Putamen (tissue), 1 donor: Measurements from ENCODE around the gene APBA2.

ENCODE experiments used
- DNase-seq: peaks from one replicate; pipeline ENCODE4 v3.0.0-alpha.2; 2016; ENCODE audit warnings: low spot score

The APBA2 gene

GRCh38 chr15:29133791-29134190 lies 248.0 kb downstream of the APBA2 start:
- DNase-seq: no peak

GRCh38 chr15:29134239-29134638 lies 248.5 kb downstream of the APBA2 start:
- DNase-seq: no peak

GRCh38 chr15:29134641-29135308 lies 249.0 kb downstream of the APBA2 start:
- no peak for DNase-seq

GRCh38 chr15:29135309-29135657 lies 249.5 kb downstream of the APBA2 start:
- no peak for DNase-seq

- DNase-seq: no peak
Measured at GRCh38 chr15:29135702-29136646, 250.2 kb downstream of the APBA2 start.

GRCh38 chr15:29138260-29138659 lies 252.5 kb downstream of the APBA2 start:
- no peak for DNase-seq

- no peak for DNase-seq
Measured at GRCh38 chr15:29139072-29139471, 253.3 kb downstream of the APBA2 start.

GRCh38 chr15:29139540-29140459 lies 254.0 kb downstream of the APBA2 start:
- peak; percentile 34 for DNase-seq

- no peak for DNase-seq
Measured at GRCh38 chr15:29140475-29141307, 254.9 kb downstream of the APBA2 start.

- no peak for DNase-seq
Measured at GRCh38 chr15:29141308-29142128, 255.7 kb downstream of the APBA2 start.

GRCh38 chr15:29142129-29142747 lies 256.5 kb downstream of the APBA2 start:
- no peak for DNase-seq

GRCh38 chr15:29143293-29143692 lies 257.5 kb downstream of the APBA2 start:
- DNase-seq: no peak

- DNase-seq: no peak
Measured at GRCh38 chr15:29143909-29144635, 258.3 kb downstream of the APBA2 start.

- DNase-seq: no peak
Measured at GRCh38 chr15:29149738-29150075, 263.9 kb downstream of the APBA2 start.

GRCh38 chr15:29150515-29151483 lies 265.0 kb downstream of the APBA2 start:
- DNase-seq: peak; percentile 50

GRCh38 chr15:29151484-29151857 lies 265.7 kb downstream of the APBA2 start:
- no peak for DNase-seq

GRCh38 chr15:29156521-29156920 lies 270.7 kb downstream of the APBA2 start:
- no peak for DNase-seq

- DNase-seq: no peak
Measured at GRCh38 chr15:29159771-29160455, 274.1 kb downstream of the APBA2 start.
